HepG2 (cell line): ENCODE data around the gene ZBTB44.

Source experiments
- POLR2A ChIP-seq, 2 experiments: IDR thresholded peaks; 2 replicates each; pipeline ENCODE4 v1.6.1; 2011; ENCODE audit warnings: low read depth in 2 of 2, low read length in 2 of 2, mild to moderate bottlenecking in 1 of 2, moderate library complexity in 1 of 2; ENCODE audit not compliant: insufficient read depth in 1 of 2
- ZBTB7B ChIP-seq: sonication (generic); formaldehyde crosslinking; IDR thresholded peaks from 2 replicates; pipeline ENCODE4 v1.4.0; 2020; ENCODE audit warnings: missing genetic modification reagents
- TF ChIP-seq, protein P1 (sequence below): sonication (generic); formaldehyde crosslinking; IDR thresholded peaks from 2 replicates; pipeline ENCODE4 v1.5.0; 2020; ENCODE audit warnings: mild to moderate bottlenecking, missing genetic modification reagents, moderate library complexity

DNA sequence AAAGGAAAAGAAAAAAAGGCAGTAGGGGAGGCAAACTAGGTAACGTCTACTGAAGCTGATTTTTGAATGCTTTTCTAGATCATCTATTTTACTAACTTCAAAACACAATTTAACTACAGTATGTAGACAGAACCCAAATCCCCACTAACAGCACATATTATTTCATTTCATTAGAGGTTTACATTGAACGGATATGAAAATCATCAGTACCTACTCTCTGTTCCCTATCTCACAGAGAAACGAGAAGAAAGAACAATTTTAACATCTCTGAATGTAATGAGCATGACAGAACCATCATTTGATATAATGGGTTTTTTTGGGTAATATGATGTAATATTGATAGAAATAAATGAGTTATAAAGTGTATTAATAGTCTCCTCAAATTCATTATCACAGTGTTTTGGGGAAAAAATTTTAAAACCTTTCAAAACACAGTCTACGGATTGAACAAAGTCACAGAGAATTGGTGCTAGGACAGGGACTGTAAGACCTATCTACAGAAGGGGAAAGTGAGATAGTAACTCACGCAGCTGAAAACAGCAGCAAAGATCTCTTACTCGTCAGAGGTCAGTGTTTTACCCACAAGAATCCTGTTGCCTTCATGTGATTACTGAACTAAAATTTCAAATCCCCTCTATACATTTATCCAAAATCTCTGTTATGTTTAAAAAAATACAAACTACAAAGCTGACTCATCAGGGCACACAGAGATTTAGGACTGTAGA, 77.3 kb downstream of the ZBTB44 start:
- TF ChIP-seq ZBTB7B, result no peak
- no peak for TF ChIP-seq POLR2A (IDR thresholded peaks at IDR 0.05; ENCODE audit: insufficient read depth in 1 of 2, low read depth in 2 of 2, low read length in 2 of 2)
- TF ChIP-seq, protein P1, sequence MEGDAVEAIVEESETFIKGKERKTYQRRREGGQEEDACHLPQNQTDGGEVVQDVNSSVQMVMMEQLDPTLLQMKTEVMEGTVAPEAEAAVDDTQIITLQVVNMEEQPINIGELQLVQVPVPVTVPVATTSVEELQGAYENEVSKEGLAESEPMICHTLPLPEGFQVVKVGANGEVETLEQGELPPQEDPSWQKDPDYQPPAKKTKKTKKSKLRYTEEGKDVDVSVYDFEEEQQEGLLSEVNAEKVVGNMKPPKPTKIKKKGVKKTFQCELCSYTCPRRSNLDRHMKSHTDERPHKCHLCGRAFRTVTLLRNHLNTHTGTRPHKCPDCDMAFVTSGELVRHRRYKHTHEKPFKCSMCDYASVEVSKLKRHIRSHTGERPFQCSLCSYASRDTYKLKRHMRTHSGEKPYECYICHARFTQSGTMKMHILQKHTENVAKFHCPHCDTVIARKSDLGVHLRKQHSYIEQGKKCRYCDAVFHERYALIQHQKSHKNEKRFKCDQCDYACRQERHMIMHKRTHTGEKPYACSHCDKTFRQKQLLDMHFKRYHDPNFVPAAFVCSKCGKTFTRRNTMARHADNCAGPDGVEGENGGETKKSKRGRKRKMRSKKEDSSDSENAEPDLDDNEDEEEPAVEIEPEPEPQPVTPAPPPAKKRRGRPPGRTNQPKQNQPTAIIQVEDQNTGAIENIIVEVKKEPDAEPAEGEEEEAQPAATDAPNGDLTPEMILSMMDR (CRISPR knock-in tag), result no peak
